Activated CD8-positive, alpha-beta memory T cell treated with anti-CD3 and anti-CD28 coated beads, Interleukin-2, amount 50 U/mL, for 1 hour (primary cell): ENCODE measurements around the gene LPCAT1.
A peak's percentile ranks its signal among the peaks of the same experiment; 100 is the strongest.
"Not testable (repeated sequence)": the region's sequence is repeated elsewhere in the genome, so short reads cannot be mapped to it uniquely, and the experiment has no call there.

Source experiments
- DNase-seq: peaks from one replicate; pipeline ENCODE4 v3.0.0-alpha.2; 2020; ENCODE audit errors: extremely low read depth

The LPCAT1 gene

DNA sequence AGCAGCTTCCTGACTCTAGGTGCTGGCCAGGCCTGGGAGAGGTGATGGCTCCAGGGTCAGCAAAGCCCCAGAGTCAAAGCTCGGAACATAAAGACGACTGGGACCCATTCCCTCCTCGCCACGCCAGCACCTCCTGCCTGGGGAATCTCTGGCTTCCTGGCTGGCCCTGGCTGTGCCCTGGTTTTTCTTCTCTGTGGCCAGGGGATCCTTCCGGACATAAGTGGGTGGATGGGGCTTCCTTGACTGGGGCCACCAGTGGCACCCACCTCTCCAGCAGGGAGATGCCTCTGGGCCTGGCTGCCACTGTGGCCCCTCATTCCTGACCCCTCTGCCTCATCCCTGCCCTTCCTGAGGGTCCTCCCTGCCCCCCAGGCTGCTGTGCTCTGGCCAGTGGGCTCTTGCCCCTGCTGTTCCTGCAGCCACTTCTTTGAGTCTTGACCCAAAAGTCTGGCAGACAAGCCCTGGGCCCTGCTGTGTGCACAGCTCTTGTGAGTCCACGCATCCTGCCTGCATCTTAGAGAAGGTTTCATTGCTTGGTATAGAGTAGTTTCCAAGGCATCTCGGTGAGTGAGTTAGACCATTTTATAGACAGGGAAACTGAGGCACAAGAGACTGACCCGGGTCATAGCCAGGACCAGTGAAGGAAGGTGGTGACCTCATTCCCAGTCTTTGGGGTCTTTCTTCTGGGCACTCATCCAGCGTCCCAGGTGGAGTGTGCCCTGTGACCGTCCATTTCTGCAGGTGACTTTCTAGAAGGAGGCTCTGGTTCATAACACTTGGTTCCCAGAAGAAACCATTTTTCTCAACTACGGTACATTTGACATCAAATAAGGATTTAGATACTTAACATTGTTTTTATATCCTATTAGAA, 17.3 kb upstream of the LPCAT1 start:
- no peak for DNase-seq

DNA sequence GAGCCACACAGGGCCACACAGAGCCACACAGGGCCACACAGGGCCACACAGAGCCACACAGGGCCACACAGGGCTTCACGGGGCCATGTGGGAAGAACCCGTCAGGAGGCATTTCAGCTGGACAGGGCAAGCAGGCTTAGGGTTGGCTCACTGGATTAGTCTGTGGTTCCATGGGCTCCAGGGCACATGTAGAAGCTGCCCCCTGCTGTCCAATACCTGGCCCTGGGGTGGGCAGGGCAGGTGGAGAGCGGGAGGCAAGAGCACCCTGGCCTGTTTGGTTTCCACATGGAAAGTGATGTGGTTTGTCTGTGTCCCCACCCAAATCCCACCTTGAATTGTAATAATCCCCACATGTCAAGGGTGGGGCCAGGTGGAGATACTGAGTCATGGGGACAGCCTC, 16.4 kb upstream of the LPCAT1 start:
- DNase-seq, result no peak

DNA sequence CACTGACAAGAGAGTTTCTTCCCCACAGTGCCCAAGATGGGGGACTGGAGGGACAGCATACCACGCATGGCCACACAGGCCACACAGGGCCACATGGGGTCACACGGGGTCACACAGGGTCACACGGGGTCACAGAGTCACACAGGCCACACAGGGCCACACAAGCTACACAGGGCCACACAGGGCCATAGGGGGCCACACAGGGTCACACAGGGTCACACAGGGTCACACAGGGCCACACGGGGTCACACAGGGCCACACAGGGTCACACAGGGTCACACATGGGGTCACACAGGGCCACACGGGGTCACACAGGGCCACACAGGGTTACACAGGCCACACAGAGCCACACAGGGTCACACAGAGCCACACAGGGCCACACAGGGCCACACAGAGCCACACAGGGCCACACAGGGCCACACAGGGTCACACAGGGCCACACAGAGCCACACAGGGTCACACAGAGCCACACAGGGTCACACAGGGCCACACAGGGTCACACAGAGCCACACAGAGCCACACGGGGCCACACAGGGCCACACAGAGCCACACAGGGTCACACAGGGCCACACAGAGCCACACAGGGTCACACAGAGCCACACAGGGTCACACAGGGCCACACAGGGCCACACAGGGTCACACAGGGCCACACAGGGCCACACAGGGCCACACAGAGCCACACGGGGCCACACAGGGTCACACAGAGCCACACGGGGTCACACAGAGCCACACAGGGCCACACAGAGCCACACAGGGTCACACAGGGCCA, 15.8 kb upstream of the LPCAT1 start:
- DNase-seq, result not testable (repeated sequence)

DNA sequence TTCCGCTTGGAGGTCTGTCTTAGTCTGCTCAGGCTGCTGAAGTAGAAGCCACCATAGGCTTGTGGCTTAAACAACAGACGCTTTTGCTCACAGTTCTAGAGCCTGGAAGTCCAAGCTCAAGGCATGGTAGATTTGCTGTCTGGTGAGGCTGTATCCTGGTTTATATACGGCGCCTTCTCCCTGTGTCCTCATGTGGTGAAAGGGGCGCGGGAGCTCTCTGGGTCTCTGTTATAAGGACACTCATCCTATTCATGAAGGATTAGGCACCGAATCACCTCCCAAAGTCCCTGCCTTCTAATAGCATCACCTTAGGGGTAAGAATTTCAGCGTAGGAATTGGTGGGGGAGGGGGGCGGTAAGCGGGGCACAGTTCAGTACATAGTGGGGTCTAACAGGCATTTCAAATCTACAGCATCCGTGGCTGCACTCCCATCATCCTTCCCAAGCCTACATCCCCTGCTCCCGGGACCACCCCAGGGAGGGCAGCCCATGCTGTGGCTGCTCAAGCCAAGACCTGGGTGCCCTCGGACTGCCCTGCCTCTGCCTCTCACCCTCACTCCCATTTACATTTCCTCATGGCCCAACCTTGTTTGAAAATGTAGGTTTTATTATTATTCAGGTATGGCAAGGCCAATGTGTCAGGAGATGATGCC, 15.1 kb upstream of the LPCAT1 start:
- no peak for DNase-seq

DNA sequence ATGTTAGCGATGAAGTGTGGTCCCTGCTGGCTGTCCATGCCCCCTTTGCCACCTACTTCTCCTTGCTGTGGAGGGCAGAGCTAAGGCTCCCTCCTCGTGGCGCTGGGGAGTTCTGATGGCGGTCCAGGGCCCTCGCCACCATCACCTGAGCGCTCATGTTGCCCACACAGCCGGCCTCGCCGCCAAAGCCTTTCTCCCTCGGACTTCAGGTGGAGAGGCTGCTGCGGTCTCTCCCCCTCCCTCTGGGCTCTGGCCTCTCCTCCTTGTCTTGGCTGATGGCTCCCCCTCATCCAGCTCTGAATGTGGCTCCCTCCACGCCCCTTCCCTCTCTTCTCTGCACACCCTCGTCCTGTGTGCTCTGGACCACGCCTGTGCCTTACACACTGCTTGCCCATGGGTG, 14.5 kb upstream of the LPCAT1 start:
- no peak for DNase-seq

DNA sequence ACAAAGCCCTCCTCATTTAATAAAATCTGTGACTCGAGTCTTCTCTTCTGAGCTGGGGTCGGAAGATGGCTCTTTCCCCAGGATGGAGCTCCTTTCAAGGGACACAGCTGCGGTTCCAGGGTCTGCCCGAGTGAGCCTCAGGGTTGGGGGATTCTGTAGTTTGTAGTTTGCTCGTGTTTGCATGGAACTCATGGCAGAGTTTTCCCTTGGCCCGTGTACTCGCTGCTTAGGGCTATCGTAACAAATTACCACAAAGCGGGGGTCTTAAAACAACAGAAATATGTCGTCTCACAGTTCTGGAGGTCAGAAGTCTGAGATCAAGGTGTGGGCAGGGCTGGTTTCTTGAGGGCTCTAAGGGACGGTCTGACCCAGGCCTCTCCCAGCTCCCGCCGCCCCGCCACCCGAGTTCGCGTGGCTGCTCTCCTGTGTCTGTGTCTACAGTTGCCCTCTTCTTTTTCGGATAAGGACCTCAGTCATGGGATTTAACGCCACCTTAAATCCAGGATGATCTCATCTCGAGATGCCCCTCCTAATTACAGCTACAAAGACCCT, 13.9 kb upstream of the LPCAT1 start:
- DNase-seq, result no peak

DNA sequence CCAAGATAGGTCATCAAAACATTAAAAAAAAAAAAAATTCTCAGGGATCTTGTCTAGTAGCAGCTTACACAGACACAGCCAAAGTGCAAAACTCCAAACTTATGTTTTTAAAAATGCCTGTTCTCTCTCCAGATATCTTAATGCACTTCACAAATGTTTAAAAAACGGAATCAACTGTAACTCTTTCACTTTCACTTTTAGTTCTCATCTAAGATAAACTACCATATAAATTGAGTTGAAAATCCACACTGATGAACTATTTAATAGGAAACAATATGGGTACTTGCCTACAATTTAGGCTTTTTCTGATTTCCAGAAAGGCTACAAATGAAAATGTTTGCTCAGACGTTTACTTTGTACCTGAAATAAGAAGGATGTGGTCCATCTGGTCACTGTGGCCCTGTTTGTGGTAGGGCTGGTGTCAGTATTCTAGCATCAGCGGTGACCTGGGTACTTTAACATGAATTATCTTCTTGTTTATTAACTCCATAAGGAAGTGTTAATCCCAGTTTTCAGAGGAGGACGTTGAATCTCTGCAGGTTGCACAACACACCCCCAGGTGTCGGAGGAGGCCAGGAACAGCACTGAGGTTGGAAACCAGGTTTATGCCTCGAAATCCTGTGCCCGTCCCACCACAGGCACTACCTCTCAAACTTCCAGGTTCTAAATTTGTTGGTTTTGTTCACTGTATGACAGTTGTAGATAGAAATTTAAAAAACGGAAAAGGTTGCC, 13.3 kb upstream of the LPCAT1 start:
- no peak for DNase-seq

DNA sequence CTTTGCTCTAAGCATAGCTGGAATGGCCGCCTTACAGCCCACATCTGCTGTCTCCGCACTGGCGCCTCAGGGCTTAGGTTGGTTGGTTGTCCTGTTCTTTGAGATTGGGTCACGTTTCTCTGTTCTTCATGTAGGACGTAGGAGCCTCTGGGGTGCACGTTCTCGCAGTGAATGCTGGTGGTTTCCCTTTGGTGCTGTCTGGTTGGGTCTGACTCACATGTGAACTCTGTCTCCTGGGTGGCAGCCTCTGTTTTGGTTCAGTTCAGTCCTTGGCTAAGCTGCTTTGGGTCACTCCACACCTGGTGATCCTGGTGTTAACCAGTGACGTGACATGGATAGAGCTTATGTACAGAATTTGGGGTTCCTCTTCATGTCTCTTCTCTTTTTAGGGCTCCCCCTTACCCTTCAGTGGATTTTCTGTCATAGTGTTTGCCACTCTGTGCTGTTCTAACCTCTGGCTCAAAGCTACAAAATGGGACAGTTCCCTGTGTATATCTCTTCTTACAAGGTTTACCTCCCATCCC, 12.6 kb upstream of the LPCAT1 start:
- DNase-seq, result peak; percentile 51

DNA sequence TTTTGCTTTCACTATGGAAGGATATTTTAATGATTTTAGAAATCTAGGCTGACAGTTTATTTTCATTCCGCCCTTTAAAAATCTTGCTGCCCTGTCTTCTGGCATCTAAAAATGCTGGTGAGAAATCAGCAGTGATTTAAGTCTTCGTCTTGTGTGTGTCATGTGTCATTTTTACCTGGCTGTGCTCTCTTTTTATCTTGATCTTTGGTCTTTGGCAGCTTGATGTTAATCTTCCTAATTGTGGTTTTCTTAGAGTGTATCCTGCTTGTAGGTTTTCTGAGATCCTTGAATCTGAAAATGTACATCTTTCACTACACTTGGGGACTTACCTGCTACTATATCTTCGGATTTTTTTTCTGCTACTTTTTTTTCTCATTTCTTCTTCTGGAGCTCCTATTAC, 11.9 kb upstream of the LPCAT1 start:
- DNase-seq, result no peak

DNA sequence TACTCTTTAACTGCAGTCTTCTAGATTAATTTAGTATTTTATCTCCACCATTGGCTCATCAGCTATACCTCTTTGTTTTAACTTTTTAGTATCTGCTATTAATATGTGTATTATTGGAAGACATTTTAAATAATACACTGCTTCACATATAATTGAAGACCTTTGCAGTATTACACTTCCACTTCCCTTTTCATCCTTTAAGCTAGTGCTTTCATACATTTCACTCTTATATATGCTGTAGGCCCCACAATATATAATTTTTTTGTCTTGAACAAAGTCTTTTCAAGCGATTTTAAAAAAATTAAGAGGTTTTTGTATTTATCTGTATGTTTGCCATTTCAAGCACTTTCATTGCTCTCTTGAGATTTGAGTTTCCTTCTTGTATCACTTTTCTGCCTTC, 8.6 kb upstream of the LPCAT1 start:
- DNase-seq, result no peak

DNA sequence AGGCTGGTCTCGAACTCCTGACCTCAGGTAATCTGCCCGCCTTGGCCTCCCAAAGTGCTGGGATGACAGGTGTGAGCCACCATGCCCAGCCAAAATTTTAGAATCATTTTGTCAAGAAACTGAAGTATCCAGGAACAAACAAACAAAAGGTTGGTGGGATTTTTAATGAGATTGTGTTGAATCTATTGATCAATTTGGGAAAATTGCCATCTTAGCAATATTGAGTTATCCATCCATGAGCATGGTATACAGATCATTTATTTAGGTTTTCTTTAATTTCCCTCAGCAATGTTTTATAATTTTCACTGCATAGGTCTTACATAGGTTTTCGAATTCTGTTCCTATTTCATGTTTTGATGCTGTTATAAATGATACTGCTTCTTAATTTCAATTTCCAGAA, 5.7 kb upstream of the LPCAT1 start:
- no peak for DNase-seq

DNA sequence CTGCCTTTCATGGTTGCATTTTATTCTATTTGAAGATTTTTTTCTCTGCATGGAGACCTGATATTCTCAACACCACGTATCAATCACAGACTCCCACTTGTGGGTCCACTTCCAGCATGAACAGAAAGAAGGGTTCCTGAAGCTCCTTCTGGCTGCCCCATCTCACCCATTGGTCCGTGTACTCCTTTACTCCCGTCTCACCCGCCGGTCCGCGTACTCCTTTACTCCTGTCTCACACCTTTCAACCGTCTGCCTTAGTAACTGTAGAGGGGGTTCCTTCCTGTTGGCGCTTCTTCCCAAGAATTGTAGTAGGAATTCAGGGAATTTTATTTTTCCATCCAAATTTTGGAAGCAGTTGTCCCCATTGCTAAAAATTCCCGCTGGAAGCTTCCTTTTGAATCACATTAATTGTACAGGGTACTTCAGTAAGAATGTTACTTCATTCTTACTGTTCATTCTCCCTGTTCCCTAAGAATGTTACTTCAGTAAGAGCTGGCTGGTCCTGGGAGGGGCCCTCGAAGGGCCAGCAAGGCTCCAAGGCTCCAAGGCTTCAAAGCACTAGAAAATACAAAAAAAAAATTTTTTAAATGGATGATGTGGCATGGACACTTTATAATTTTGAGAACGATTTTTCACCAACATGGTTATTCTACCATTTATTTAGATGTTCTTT, 3.9 kb upstream of the LPCAT1 start:
- no peak for DNase-seq

DNA sequence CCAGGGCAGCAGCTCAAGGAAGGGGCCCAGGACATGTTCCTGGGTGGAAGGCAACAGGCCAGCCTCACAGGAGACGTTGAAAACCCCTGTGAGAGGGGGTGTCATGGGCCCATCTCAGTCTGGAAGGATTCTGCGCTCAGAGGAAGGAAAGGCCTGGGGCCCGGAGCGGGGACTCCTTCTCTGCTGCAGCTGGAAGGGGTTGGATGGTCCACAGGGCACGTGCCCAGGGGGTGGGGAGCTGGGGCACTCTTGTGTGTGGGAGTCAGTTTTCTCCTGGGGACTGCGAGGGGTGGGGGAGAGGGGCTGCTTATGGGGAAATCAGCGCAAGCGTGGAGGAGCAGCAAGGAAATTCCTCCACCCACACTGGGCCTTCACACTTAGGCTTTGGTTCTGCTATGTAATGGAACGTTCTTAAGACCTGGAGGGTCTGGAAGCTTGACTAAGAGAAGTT, 2.9 kb upstream of the LPCAT1 start:
- no peak for DNase-seq

DNA sequence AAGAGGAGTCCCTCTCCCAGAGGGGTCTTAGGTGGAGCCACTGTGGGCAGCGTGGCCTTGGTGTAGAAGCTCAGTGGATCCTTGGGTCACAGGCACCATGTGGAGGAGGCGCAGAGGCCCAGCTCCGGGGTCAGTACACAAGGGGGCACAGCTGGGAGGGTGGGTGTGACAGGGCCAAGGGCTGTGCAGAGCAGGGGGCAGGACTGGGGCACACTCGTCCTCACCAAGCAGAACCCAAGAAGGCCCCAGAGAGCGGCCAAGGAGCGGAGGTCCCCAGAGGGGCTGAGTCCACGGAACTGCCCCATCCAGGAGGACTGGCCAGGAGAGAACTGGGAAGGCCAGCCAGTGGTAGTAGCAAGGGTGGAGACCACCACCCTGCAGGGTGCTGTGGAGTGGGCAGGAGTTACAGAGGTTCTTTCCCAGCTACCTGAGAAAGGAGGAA, 2.5 kb upstream of the LPCAT1 start:
- DNase-seq, result no peak

DNA sequence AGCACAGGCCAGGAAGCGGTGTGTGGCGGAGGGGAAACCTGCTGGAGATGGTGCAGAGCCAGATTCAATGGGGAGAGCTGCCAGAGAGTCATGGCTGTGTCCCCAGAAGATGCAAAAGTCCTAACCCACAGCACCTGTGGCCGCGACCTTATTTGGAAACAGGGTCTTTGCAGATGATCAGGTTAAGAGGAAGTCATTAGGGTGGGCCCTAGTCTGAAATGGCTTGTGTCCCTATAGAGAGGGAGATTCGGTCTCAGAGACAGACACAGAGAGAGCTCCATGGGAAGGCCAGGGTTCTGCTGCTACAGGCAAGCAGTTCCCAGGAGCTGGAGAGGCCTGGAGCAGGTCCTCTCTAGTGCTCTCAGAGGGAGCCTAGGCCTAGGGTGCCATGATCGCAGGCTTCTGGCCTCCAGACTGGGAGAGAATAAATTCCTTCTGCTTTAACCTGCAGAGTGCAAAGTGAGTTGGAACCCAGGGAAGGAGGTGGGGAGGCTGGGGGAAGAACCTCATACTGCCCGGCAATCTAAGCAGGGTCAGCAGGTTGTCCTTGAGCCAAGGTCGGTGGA, 1.9 kb upstream of the LPCAT1 start:
- DNase-seq, result no peak

DNA sequence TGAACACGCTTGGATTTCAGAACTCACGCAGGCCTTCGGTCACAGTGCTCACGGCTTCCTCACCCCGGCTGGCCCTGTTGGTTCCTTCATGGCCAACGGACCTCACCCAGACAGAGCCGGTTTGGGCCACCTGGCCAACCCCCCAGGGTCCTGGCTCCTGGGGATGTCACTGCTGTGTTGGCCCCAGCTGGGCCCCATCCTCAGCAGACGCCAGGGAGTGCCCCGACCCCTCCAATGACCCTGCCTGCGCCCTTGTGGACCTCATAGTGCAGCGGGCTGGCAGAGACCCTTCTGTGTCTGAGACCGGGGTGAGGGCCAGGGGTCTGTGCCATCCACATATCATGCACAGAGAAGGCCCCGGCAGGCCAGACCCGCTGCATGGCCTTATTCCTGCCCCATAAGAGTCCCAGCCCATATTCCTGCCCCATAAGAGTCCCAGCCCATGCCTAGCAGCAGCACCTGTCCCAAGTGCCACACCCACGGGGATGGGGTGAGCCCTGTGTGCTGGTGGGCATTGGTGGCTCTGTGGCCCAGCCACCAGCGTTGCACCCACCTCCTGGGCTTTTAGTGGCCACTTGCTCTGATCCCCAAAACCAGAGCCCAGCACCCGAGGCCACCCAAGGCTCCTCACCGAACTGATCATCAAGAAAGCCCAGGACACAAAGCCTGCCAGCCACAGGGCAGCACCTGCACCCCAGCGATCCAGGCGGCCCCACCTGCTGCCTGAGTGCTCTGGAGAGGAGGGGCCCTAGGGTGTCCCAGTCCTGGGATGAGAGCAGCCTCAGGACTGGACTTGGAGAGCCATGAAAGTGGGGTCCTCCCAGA, 1.3 kb upstream of the LPCAT1 start:
- no peak for DNase-seq

DNA sequence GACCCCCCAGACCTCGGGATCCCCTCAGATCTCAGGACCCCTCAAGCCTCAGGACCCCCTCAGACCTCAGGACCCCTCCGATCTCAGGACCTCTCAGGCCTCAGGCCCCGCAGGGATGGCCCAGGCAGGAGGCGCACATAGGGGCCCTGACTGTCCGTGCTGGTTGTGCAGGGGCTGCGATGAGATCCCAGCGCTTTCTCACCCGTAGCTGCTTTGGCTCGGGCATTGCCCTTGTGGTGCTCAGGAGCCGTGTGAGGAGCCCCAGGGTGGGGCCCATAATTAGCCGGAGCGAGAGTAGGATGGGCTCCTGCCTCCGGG, 680 bp upstream of the LPCAT1 start:
- DNase-seq, result no peak

DNA sequence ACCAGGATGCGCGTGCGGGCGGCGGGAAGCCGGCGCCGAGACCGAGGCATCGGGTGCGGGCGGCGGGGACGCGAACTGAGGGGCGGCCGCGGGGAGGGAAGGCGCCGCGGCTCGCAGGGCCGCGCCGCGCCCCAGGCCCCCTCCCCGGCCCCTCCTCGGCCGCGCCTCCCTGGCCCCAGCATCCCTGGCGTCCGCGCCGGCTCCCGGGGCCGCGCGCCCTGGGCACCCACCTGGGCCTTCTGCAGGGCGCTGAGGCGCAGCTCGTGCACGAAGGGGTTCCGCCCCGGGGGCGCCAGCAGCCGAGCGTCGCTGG, 324 bp downstream of the LPCAT1 start:
- DNase-seq, result no peak

DNA sequence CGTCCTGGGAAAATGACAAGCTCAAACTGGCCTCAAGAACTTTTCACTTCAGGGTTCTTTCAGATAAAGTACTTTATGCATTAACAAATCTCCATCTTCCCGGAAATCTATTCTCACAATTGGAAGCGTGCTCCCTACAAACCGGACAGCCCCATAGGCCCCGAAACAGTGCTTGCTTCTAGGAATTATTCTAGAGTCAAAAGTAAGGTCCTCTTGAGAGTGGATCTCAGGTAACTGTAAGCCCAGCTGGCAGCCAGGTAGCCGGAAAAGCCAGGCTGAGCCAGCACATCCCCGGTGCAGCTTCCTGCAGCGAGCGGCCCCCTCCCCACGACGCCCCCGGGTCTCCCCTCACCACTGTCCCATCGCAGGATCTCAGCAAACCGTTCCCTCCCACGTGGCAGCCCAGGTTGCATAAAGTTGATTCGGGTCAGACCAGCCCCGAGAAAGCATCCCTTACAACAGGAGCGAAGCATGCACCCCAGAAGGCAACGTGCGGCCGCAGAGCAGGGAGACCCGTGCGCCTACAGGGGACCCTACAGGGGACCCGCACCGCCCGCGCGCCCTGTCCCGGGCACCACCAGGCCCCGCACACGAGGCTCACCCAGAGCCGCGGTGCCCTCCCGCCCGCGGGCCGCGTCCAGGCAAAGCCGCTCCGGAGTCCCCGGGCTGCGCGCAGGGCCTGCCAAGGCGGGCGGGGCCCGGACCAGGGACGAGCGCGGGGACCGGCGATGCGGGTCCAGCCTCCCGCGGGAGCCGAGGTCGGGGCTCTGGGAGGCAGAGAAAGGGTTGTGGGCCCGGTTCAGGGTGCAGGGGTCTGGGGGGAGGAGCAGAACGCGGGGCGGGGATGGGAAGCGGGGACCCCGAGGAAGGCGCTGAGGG, 920 bp downstream of the LPCAT1 start:
- no peak for DNase-seq
